Body of pancreas (tissue), 4 donors: ENCODE results near the gene TTC23L. TPM values are rescaled to one million over a fixed set of nuclear protein-coding genes. Genes with fewer than 3 reads are reported as not detected.
"Not testable (repeated sequence)": the region's sequence is repeated elsewhere in the genome, so short reads cannot be mapped to it uniquely, and the experiment has no call there.

ENCODE experiments used
- ATAC-seq: fragments of 150-250 bp; one replicate; pipeline ENCODE4 v1.9.1; 2016
- DNase-seq, 4 donors: peaks; one replicate each; pipeline ENCODE4 v3.0.0-alpha.2; 2019
- H3K27ac ChIP-seq, 4 donors: fragments of 200-600 bp; sonication (generic); 1 replicate in 3 of 4; 2 replicates in 1 of 4; pipeline versions ENCODE4 v1.5.1 to v1.6.1; 2016 to 2019; ENCODE audit warnings: mild to moderate bottlenecking in 1 of 4, mixed read lengths in 1 of 4, moderate library complexity in 1 of 4
- H3K27me3 ChIP-seq, 2 donors: fragments of 200-600 bp; sonication (generic); one replicate each; pipeline ENCODE4 v1.6.0; 2016; ENCODE audit warnings: mild to moderate bottlenecking in 1 of 2
- H3K36me3 ChIP-seq, 2 donors: fragments of 200-600 bp; sonication (generic); replicated peaks in 1 of 2; 2 replicates each; pipeline ENCODE4 v1.5.1; 2016; ENCODE audit warnings: low read depth in 2 of 2; ENCODE audit not compliant: insufficient read depth in 1 of 2
- H3K4me1 ChIP-seq: fragments of 200-600 bp; sonication (generic); one replicate; pipeline ENCODE4 v1.6.0; 2016
- H3K4me3 ChIP-seq, 2 donors: fragments of 200-600 bp; sonication (generic); 1 replicate in 1 of 2; 2 replicates in 1 of 2; pipeline ENCODE4 v1.5.1; 2016 to 2019
- H3K9me3 ChIP-seq, 3 donors: fragments of 200-600 bp; sonication (generic); 1 replicate in 2 of 3; 2 replicates in 1 of 3; pipeline ENCODE4 v1.5.1; 2016
- CTCF ChIP-seq, 7 experiments: fragments of 450-650 bp in 4 of 7; fragments of 200-600 bp in 3 of 7; sonication (generic) in 3 of 7; IDR thresholded peaks; one replicate each; pipeline ENCODE4 v1.5.1; 2016 to 2019; ENCODE audit warnings: antibody characterized with exemption in 7 of 7
- POLR2A ChIP-seq, 3 donors: fragments of 450-650 bp; IDR thresholded peaks; one replicate each; pipeline ENCODE4 v1.6.1; 2016; ENCODE audit warnings: antibody characterized with exemption in 3 of 3, mild to moderate bottlenecking in 2 of 3
- WGBS, 2 donors: methylation state at CpG; one replicate each; pipeline ENCODE4 v1.1.5; 2017; 5-methylcytosine and 5-hydroxymethylcytosine counted together
- intact Hi-C: fragments of 100-400 bp; cut with DNase I; formaldehyde crosslinking; loops from one replicate; pipeline ENCODE4 v1.15.1; 2023
- total RNA-seq, 2 donors: library from RNA; depleted of rRNA; stranded (reverse); fragments of >200 nt; gene quantifications; one replicate each; pipeline ENCODE4 v1.1.0, GENCODE V29; 2016

The TTC23L gene
- total RNA-seq, 2 donors from 2014 or later: 1.3 TPM; not detected in 1

- ATAC-seq: no peak
- Histone ChIP-seq H3K4me1 (no peaks in the 10 kb centered on the region), H3K27me3 (no peaks in the 10 kb centered on the region), H3K36me3 (peaks cover 0 to 10% of the 10 kb centered on the region in 2 donors), H3K27ac (no peak overlapping the region), H3K4me3 (no peak overlapping the region), H3K9me3 (no peaks in the 10 kb centered on the region)
- DNase-seq: no peak
- 89 to 93% methylated on average over 8 of the region's 8 CpGs for WGBS, 2 donors
- intact Hi-C loops: no loop called here
- no peak for TF ChIP-seq CTCF (IDR thresholded peaks at IDR 0.05)
- TF ChIP-seq POLR2A (IDR thresholded peaks at IDR 0.05): no peak
These were observed 15.8 kb upstream of the TTC23L start for GRCh38 chr5:34822956-34823715.

- no peak for ATAC-seq
- Histone ChIP-seq H3K27ac (no peak overlapping the region), H3K27me3 (no peaks in the 10 kb centered on the region), H3K4me1 (no peaks in the 10 kb centered on the region), H3K4me3 (no peak overlapping the region), H3K36me3 (peaks cover 0 to 10% of the 10 kb centered on the region in 2 donors), H3K9me3 (no peaks in the 10 kb centered on the region)
- intact Hi-C loops: no loop called here
- TF ChIP-seq CTCF (IDR thresholded peaks at IDR 0.05) (no peak), POLR2A (IDR thresholded peaks at IDR 0.05) (no peak)
- no peak for DNase-seq
- 54 to 83% methylated on average over 5 to 6 of the region's 6 CpGs for WGBS, 2 donors
These were observed 12.6 kb upstream of the TTC23L start for GRCh38 chr5:34826347-34826746.

GRCh38 chr5:34827588-34828506 is 11.1 kb upstream of the TTC23L start:
- intact Hi-C loops: no loop called here
- Histone ChIP-seq H3K27ac (no peak overlapping the region), H3K36me3 (peaks cover 0 to 10% of the 10 kb centered on the region in 2 donors), H3K4me3 (no peak overlapping the region), H3K27me3 (no peaks in the 10 kb centered on the region), H3K9me3 (no peaks in the 10 kb centered on the region), H3K4me1 (no peaks in the 10 kb centered on the region)
- no peak for ATAC-seq
- no peak for DNase-seq
- TF ChIP-seq CTCF (IDR thresholded peaks at IDR 0.05): no peak
- no peak for TF ChIP-seq POLR2A (IDR thresholded peaks at IDR 0.05)
- 88 to 90% methylated on average over 6 of the region's 6 CpGs for WGBS, 2 donors

- 68 to 80% methylated on average over 6 to 7 of the region's 7 CpGs for WGBS, 2 donors
These were observed 8.1 kb upstream of the TTC23L start for GRCh38 chr5:34830827-34831226.

GRCh38 chr5:34831303-34831702 is 7.7 kb upstream of the TTC23L start:
- Histone ChIP-seq H3K27ac (no peak overlapping the region), H3K4me3 (no peak overlapping the region), H3K9me3 (no peaks in the 10 kb centered on the region), H3K27me3 (no peaks in the 10 kb centered on the region), H3K36me3 (peaks cover 0 to 8% of the 10 kb centered on the region in 2 donors), H3K4me1 (no peaks in the 10 kb centered on the region)
- intact Hi-C loops: no loop called here
- no peak for DNase-seq
- TF ChIP-seq POLR2A (IDR thresholded peaks at IDR 0.05) (no peak), CTCF (IDR thresholded peaks at IDR 0.05) (no peak)
- no peak for ATAC-seq

More at GRCh38 chr5:34830827-34831226, 8.1 kb upstream of the TTC23L start:
- H3K36me3 ChIP-seq, H3K27ac ChIP-seq, intact Hi-C loops, ATAC-seq, H3K4me3 ChIP-seq, H3K4me1 ChIP-seq, H3K27me3 ChIP-seq, DNase-seq, H3K9me3 ChIP-seq: not testable (repeated sequence)
